ENCODE data around the gene SLC45A3.

DNA sequence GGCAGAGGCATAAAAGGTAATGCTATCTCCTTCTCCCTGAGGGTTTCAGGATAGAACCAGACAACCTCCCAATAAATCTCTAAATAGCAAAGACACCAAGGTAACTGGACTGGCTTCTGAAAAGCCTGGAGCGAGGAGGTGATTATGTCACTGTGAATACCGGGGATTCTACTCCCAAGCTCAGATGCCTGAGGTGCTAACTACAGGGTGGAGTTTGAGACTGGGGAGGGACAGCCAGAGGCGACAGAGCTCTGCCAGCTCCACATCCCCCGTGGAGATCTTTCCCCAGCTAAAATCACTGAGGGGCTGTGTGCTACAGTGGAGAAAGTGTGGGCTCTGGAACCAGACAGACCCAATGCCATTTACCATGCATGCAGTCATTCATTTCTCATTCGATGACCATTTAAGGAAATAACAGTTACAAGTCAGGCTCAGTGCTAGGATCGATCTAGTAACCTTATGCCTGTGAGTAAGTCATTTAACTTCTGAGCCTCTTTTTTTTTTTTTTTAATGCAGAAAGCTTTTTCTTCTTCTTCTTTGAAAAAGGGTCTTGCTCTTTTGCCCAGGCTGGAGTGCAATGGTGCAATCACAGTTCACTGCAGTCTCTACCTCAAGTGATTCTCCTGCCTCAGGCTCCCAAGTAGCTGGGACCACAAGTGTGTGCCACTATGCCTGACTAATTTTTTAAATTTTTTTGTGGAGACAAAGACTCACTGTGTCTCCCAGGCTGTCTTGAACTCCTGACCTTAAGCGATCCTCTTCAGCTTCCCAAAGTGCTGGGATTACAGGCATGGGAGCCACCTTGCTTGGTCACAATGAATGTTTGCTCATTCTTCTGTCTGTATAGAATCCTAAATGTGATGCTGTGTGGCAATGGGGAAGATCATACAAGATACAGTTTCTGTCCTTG, 8.1 kb upstream of the SLC45A3 start:
- TF ChIP-seq EZH2 (IDR thresholded peaks at IDR 0.05) (no peak), POLR2AphosphoS5 (IDR thresholded peaks at IDR 0.05; ENCODE audit: borderline replicate concordance, low read depth, low read length) (no peak), FOXP2 (optimal IDR thresholded peaks at IDR 0.05; ENCODE audit: control extremely low read depth, extremely low read length, insufficient read depth) (no peak)

Measured in SK-N-MC (cell line).